D341Med (cell line): ENCODE results near the gene SYNGR3.
A peak's percentile ranks its signal among the peaks of the same experiment; 100 is the strongest.
"Not testable (repeated sequence)": the region's sequence is repeated elsewhere in the genome, so short reads cannot be mapped to it uniquely, and the experiment has no call there.

Experiments used
- DNase-seq: peaks from one replicate; pipeline ENCODE4 v3.0.0; 2012; ENCODE audit warnings: low spot score

Gene SYNGR3

GRCh38 chr16:2029350-2029749, 39.6 kb downstream of the SYNGR3 start:
- no peak for DNase-seq

GRCh38 chr16:2030036-2030435, 40.3 kb downstream of the SYNGR3 start:
- no peak for DNase-seq

GRCh38 chr16:2031081-2031577, 41.4 kb downstream of the SYNGR3 start:
- DNase-seq = no peak

GRCh38 chr16:2032285-2033056, 42.7 kb downstream of the SYNGR3 start:
- no peak for DNase-seq

- DNase-seq = no peak
Measured at GRCh38 chr16:2033057-2033908, 43.5 kb downstream of the SYNGR3 start.

GRCh38 chr16:2033909-2034695, 44.3 kb downstream of the SYNGR3 start:
- DNase-seq = not testable (repeated sequence)

GRCh38 chr16:2034696-2035430, 45.1 kb downstream of the SYNGR3 start:
- no peak for DNase-seq

- DNase-seq = peak; percentile 75
Measured at GRCh38 chr16:2035431-2036199, 45.8 kb downstream of the SYNGR3 start.

GRCh38 chr16:2036200-2036966, 46.6 kb downstream of the SYNGR3 start:
- DNase-seq = no peak

GRCh38 chr16:2037115-2037514, 47.3 kb downstream of the SYNGR3 start:
- DNase-seq = no peak

GRCh38 chr16:2037647-2038381, 48.0 kb downstream of the SYNGR3 start:
- no peak for DNase-seq

GRCh38 chr16:2038382-2039231, 48.8 kb downstream of the SYNGR3 start:
- no peak for DNase-seq

- no peak for DNase-seq
Measured at GRCh38 chr16:2039274-2040031, 49.7 kb downstream of the SYNGR3 start.

GRCh38 chr16:2040041-2040786, 50.4 kb downstream of the SYNGR3 start:
- no peak for DNase-seq

GRCh38 chr16:2040787-2041522, 51.2 kb downstream of the SYNGR3 start:
- no peak for DNase-seq
